ES-I3 (cell line): Measurements from ENCODE around the gene HIC1.
"Not testable (repeated sequence)": the region's sequence is repeated elsewhere in the genome, so short reads cannot be mapped to it uniquely, and the experiment has no call there.

ENCODE experiments used
- H3K36me3 ChIP-seq: 2 replicates; pipeline ENCODE4 v1.6.1; 2013; ENCODE audit warnings: mild to moderate bottlenecking, low read length, control low read depth, moderate library complexity; ENCODE audit not compliant: insufficient read depth
- H3K4me1 ChIP-seq: 2 replicates; pipeline ENCODE4 v1.6.1; 2013; ENCODE audit warnings: mild to moderate bottlenecking, control low read depth, low read length; ENCODE audit not compliant: insufficient read depth
- H3K9ac ChIP-seq: 2 replicates; pipeline ENCODE4 v1.6.1; 2013; ENCODE audit warnings: low read depth, mild to moderate bottlenecking, low read length, moderate library complexity
- H3K9me3 ChIP-seq: 2 replicates; pipeline ENCODE4 v1.6.1; 2013; ENCODE audit warnings: mild to moderate bottlenecking, low read length, moderate library complexity; ENCODE audit not compliant: control insufficient read depth, insufficient read depth

HIC1 gene

GRCh38 chr17:2054512-2055291 lies at the start of gene HIC1:
Gene HIC1 (plus strand): TSS chr17:2055103. CDS start chr17:2056691, 1,588 bp downstream.
- no peaks in the 10 kb centered on the region for H3K4me1 ChIP-seq
- peak within 1 kb of the TSS; percentile 66; the same call in 1 of the 2 replicates for H3K9ac ChIP-seq
- H3K36me3 ChIP-seq: no peaks in the 10 kb centered on the region
- no peaks in the 10 kb centered on the region for H3K9me3 ChIP-seq

- Histone ChIP-seq H3K9me3 (no peaks in the 10 kb centered on the region), H3K36me3 (no peaks in the 10 kb centered on the region), H3K4me1 (peaks cover 4% of the 10 kb centered on the region; the same call in 1 of the 2 replicates), H3K9ac (no peak overlapping the region)
These were observed 46.4 kb upstream of the HIC1 start for GRCh38 chr17:2008332-2009126.

- H3K4me1 ChIP-seq: peaks cover 4% of the 10 kb centered on the region; the same call in 1 of the 2 replicates
These were observed 45.2 kb upstream of the HIC1 start for GRCh38 chr17:2009737-2010136.

GRCh38 chr17:2011411-2012371 lies 43.2 kb upstream of the HIC1 start:
- H3K9me3 ChIP-seq: no peaks in the 10 kb centered on the region
- peaks cover 4% of the 10 kb centered on the region; the same call in 1 of the 2 replicates for H3K4me1 ChIP-seq
- H3K9ac ChIP-seq: no peak overlapping the region
- H3K36me3 ChIP-seq: no peaks in the 10 kb centered on the region

More at GRCh38 chr17:2009737-2010136, 45.2 kb upstream of the HIC1 start:
- no peaks in the 10 kb centered on the region for H3K36me3 ChIP-seq
- no peaks in the 10 kb centered on the region for H3K9me3 ChIP-seq
- H3K9ac ChIP-seq: no peak overlapping the region

GRCh38 chr17:2012499-2012898 lies 42.4 kb upstream of the HIC1 start:
- Histone ChIP-seq H3K4me1 (peaks cover 4% of the 10 kb centered on the region; the same call in 1 of the 2 replicates), H3K36me3 (no peaks in the 10 kb centered on the region)

GRCh38 chr17:2013220-2013993 lies 41.5 kb upstream of the HIC1 start:
- not testable (repeated sequence) for H3K36me3 ChIP-seq, H3K9me3 ChIP-seq, H3K9ac ChIP-seq, H3K4me1 ChIP-seq

More at GRCh38 chr17:2012499-2012898, 42.4 kb upstream of the HIC1 start:
- no peak overlapping the region for H3K9ac ChIP-seq
- no peaks in the 10 kb centered on the region for H3K9me3 ChIP-seq

GRCh38 chr17:2013994-2014317 lies 40.9 kb upstream of the HIC1 start:
- no peak overlapping the region for H3K9ac ChIP-seq
- H3K36me3 ChIP-seq: no peaks in the 10 kb centered on the region
- H3K4me1 ChIP-seq: peaks cover 4% of the 10 kb centered on the region; the same call in 1 of the 2 replicates
- no peaks in the 10 kb centered on the region for H3K9me3 ChIP-seq

GRCh38 chr17:2015314-2015713 lies 39.6 kb upstream of the HIC1 start:
- H3K36me3 ChIP-seq: no peaks in the 10 kb centered on the region
- peaks cover 4% of the 10 kb centered on the region; the same call in 1 of the 2 replicates for H3K4me1 ChIP-seq
- H3K9me3 ChIP-seq: no peaks in the 10 kb centered on the region
- H3K9ac ChIP-seq: no peak overlapping the region

- Histone ChIP-seq H3K4me1 (peaks cover under 1% of the 10 kb centered on the region; the same call in 1 of the 2 replicates), H3K36me3 (no peaks in the 10 kb centered on the region), H3K9ac (no peak overlapping the region), H3K9me3 (no peaks in the 10 kb centered on the region)
These were observed 38.4 kb upstream of the HIC1 start for GRCh38 chr17:2016494-2016893.

GRCh38 chr17:2017274-2017941 lies 37.5 kb upstream of the HIC1 start:
- H3K36me3 ChIP-seq: no peaks in the 10 kb centered on the region
- no peak overlapping the region for H3K9ac ChIP-seq
- H3K9me3 ChIP-seq: no peaks in the 10 kb centered on the region
- no peaks in the 10 kb centered on the region for H3K4me1 ChIP-seq

GRCh38 chr17:2018716-2019510 lies 36.0 kb upstream of the HIC1 start:
- Histone ChIP-seq H3K36me3 (no peaks in the 10 kb centered on the region), H3K9me3 (no peaks in the 10 kb centered on the region), H3K9ac (no peak overlapping the region), H3K4me1 (peaks cover 5% of the 10 kb centered on the region; the same call in 1 of the 2 replicates)

- no peaks in the 10 kb centered on the region for H3K36me3 ChIP-seq
- peaks cover 5% of the 10 kb centered on the region; the same call in 1 of the 2 replicates for H3K4me1 ChIP-seq
- H3K9me3 ChIP-seq: no peaks in the 10 kb centered on the region
- H3K9ac ChIP-seq: no peak overlapping the region
These were observed 35.2 kb upstream of the HIC1 start for GRCh38 chr17:2019723-2020122.
